HG02981 (cell line): ENCODE measurements around the gene NARS2.

Experiments used
- ATAC-seq: cut with Tn5 transposase; IDR thresholded peaks from one replicate; pipeline ENCODE4 v1.9.1; 2021; ENCODE audit warnings: mild to moderate bottlenecking, moderate library complexity; ENCODE audit not compliant: unreplicated experiment

NARS2 gene

DNA sequence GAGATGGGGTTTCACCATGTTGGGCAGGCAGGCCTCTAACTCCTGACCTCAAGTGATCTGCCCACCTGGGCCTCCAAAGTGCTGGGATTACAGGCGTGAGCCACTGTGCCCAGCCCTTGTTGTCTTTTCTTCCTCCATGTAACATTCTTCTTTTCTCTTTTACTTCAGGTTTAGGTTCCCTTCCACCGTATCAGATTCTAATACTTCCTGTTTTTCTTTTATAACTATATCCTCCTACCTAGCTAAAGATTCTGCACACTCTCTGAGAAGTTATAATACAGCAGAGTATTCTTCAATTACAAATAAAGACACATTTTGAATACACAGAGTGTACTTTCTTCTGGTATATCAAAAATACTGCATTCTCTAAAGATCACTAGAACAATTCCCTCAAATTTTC lies 123.8 kb downstream of the NARS2 start:
- no peak for ATAC-seq

DNA sequence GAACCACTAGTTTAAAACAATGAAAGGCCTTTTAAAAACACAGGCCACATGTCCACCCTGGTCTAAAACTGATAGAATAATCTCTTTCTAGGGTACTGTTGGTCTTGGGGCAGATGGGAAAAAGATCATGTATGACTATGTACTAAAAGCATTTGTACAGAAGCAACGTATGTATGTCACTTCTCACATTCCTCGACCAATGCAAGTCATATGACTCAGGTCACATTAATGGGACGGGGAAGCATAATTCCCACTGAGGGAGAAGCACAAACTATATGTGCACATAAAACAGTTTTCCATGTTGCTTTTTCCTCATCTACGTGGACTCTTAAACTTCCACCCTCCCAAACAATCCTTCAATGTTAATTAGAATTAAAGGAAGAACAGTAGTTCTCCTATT lies 124.8 kb downstream of the NARS2 start:
- no peak for ATAC-seq

DNA sequence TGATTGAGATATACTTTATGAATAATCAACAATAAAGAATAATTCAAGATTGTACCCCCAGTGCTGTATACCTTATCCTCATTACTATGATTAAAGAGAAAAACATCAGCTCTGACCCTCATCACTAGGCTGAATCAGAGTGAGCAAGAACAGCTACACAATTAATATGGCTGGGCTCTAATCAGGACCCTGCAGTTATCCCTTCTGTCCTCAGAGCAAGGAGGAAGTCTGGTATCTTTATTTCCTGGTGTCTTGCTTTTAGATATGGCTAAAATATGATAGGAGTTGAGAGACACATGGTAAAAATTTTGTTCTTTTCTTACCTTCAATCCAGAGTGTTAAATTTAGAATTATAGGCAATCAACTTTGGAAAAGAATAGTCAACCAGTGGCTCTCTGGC lies 128.5 kb downstream of the NARS2 start:
- ATAC-seq, result no peak

DNA sequence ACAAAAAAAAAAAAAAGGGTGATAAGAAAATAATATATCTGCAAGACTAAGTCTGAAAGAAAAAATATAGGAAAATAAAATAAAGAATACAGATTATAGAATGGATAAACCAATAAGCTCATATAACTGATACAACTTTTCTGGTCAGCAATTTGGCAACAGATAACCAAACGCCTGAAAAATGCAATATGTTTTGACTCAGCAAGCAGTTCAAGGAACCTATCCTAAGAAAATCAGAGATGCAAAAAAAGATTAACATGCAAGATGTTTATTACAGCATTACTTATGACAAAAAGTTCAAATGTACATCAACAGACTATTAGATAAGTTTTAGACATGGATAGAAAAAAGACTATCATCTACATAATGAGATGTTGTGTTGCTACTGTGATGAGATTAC lies 129.9 kb downstream of the NARS2 start:
- ATAC-seq, result no peak

DNA sequence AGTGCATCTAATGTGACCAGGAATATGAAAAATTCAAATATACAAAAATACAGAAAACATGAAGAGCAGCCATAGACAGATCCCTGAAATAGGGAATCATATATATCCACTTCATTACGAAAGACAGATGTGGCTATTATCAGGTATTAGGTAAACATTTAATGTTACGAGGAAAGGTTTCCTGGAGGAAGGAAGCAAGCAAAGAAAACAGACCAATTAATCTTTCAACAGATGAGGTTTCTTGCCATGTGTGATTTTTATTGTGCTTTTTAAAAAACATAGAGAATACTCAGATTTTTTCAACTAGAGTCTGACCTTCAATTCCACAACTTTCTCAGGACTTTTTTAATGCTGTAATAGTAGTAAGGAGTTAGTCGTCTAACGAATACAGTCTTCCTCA lies 132.7 kb downstream of the NARS2 start:
- ATAC-seq, result no peak

DNA sequence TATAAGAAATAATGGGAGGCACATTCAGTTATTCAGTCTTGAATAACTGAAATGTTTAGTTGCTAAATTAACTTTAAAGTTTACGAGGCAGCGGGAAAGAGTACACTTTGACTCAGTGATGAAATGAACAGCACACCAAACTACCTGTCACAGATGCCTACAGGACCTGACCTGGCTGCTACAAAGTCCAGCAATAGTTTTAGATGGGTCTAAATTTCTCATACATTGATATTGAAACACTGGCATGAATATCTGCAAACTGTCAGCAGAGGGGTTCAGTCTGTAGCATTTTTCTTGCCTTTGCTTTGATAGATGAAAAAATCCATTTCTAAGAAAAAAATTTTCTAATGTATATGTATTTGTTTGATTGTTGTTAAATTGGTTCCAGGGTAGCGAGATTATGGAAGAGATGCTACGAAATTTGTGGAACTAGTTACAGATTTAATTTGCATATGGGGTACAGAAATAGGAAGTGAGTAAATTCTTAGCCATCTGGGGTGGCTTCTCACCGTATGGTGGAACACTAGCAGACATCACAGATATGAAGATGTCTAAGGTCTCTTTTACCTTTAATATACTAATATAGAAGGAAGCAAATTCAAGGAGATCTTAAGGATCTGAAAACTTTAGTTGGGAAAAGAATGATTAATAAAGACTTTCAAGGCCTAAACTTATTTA lies 136.2 kb downstream of the NARS2 start:
- peak; percentile 99 for ATAC-seq

DNA sequence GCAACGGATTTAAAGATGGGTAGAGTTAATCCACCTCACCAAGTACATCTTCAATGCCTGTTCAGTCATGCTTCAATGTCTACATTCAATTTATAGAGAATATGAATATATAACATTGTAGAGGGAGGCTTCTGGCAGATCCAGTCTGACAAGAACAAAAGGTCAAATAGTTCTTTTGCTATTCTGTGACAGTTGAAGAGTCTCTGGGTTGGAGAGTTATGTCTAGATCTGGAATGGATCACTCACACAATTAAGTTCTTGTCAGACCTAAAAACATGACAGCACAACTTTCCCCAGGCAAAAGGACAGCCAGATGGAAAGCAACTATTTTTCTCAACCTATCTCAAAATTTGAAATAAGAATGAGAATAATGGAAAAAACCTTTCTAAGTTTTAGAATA lies 141.7 kb downstream of the NARS2 start:
- no peak for ATAC-seq

DNA sequence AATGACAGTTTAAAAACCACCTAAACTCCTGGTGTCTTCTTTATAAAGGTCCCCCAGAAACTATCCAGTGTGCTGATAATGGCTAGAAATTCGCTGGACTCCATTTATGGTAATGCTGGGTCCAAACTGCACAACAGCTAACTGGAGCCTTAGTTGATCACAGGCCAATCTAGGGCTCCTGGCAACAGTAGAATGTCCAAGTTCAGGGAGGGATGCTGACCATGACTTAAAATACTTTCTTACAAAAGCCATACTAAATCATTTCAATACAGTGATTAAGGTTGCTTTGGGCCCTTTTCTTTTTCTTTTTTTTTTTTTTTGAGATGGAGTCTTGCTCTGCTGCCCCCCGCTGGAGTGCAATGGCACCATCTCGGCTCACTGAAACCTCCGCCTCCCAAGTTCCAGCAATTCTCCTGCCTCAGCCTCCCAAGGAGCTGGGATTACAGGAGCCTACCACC lies 142.6 kb downstream of the NARS2 start:
- no peak for ATAC-seq

DNA sequence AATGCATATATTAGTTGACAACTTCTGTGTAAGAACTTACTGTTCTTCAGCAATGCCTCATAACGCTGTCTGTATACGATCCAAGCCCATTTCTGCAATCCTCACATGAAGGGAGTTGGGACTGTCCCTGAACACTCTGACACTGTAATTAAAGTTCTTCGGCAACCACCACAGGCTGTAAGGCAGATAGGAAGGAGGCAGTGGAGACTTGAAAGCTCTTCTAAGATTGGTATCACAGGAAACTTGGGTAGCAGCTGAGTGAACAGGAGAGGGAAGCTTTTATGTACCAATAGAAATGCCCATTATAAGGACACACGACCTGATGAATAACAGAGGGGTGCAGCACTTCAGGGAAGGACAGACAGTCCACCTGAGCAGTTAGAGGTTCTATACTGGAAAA lies 145.0 kb downstream of the NARS2 start:
- no peak for ATAC-seq

DNA sequence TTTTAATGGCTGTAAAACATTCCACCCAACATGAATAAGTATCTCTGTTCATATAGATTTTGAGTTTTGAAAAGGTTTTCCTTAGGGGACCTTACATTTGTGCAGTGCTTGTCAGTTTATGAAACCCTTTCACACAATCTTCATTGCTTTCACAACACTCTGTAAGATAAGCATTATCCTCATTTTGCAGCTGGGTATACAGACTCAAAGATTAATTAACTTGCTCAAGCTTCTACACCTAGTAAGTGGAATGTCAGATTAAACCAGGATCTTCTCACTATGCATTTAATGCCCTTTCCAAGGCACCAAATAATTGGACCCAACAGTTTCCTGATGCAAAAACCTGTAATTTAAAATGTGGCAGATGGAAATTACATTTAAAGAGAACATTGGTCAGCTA lies 145.5 kb downstream of the NARS2 start:
- no peak for ATAC-seq

DNA sequence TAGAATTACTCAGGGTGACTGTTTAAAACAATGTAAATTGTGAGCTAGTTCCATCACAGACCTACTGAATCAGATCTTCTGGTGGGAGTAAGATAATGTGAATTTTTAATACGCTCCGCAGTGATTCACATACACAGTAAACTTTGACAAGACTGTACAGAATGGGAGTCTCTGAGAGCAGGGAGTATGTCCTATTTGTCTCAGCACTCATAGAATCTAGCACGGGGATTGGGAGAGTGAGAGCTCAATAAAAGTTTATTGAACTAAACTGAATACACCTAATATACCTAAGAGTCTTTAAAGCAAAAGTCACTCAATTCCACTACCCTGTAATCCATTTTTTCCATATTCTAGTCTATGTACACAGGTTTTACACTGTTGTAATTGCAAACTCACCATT lies 145.9 kb downstream of the NARS2 start:
- no peak for ATAC-seq

DNA sequence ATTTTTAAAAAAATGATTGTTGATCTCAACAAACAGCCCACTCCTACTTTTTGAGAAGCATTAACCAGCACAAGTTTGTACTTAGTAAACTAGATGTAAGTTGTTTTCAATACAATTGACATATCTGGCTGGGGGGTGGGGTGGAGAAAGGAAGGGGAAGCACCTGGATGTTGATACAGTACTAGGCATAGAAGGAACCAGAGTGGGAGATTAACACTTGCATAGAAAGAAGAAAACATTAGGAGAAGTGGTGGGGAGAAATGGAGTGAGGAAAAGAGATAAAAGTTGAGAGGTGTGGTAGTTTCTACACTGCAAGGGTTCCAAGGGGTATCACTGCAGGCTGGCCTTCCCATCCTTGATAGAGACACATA lies 146.4 kb downstream of the NARS2 start:
- ATAC-seq, result no peak

DNA sequence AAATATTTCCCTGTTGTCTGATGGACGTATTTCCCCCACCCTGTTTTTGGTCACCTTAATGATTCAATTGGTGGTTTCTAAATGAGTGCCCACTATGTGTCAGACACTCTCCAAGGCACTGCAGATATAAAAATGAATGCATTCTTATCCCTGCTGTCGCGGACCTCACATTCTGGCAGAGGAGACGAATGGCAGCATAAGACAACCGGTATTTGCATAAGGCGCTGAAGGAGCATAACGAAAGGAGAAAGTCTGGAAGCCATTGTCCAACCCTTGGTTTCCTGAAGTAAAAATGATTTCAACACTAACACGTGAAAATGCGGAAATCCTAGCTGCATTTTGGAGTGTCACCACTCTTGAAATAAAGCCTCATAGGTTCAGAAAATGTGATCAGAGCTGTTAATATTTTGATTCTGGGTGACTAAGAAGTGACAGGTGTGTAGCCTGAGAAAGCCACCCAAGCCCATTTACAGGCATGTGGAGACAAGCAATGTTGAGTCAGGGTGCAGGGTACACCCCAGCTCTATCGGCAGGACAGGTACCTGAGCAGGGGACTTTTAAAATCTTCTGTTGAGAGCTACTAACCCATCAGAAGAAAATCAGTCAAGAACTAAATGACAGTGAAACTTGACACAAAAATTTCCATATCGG lies 146.9 kb downstream of the NARS2 start:
- no peak for ATAC-seq

DNA sequence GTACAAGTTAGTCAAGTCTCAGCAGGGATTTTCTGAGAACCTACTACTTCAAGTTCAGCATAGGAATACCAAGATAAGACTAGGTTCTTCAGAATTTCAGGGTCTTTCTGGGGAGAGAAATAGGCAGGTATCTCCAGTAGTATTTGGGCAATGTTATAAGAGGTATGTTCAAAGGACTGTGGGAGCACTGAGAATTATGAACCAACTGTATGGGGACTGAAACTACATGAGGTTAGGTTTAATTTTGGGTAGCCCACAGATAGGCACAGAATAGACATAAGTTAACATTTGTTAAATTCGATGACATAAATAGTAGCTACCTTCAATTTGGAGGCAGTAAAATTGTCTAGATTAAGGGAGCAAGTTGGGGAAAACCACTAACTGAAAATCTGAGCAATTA lies 147.8 kb downstream of the NARS2 start:
- no peak for ATAC-seq

DNA sequence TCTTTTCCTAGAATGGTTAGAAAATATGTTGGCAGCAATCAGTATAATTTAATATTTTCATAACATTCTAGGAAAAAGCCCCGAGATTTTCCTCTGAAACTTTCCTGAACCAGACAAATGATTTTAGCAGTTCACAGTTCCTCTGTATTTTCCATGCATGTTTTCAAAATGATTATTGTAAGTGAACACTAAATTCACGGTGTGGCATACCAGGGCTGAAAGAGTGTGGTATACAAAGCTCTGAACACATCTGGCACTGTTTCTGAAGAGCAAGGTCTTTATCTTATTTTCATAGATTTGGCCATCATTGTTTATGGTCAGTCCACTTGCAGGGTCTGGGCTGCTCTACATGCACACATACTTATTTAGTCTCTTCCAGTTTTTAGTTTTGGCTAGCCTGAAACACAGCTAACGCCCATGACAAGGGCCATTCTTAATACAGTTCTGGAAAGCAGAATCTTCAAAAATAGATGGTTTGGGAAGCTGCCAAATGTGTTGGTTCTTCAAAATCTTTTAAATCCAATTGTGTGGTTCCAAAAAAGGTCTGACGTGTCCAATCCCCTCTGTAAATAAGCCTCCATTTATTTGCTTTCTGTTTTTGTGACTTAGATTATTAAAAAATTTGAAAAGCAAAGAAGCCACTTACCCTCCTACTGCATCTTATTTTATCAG lies 149.1 kb downstream of the NARS2 start:
- ATAC-seq, result no peak

DNA sequence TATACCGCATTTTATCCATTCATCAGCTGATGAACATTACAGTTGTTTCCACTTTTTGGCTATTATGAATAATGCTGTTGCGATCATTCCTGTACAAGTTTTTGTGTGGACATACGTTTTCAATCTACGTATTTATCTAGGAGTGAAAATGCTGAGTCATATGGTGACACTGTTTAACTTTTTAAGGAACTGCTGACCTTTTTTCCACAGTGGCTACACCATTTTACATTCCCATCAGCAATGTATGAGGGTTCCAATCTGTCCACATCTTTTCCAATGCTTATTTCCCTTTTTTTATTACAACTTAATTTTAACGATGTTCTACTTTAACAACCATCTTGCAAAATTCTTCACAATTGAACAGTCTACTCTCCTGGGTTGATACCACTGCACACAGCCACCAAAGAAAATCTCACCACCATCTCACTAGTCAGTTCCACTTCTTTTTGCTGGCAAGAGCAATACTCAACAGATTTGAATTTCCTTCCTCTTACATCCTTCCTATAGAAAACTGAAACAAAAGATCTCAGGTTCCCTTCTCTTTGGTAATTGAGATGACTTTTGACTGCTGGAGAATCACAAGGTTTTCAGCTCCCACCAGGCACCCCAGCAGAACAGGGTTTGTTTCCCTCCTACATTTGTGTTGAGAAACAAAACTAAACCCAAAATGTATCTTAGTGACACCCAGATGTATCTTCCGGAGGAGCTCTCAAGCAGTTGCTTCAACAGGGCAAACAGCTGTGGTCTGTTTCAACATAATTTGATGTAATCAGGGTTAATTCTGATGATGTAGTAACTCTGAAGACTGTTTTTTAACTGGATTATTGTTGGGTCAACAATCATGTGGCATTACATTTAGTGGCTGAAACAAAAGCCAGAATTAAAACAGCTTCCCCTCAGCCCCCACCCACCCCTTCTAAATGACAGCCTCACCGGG lies 150.1 kb downstream of the NARS2 start:
- ATAC-seq, result no peak

DNA sequence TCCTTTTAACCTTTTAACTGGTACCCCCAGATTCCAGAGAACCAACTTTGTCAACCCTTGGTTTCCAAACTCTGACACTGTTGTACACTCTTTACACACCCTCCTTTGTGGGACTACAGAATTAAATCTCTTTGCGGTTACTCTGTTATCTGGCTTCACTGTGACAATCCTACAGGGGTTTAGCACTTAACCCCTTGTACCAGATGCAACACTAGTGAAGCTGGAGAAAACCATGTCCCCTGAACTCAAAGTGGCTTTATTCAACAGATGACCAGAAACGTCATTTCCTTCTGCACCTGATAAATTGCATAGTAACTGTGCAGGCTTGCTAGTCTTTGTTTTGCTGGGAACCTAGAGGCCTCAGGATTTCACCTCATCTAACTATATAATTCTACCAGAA lies 151.4 kb downstream of the NARS2 start:
- ATAC-seq, result no peak

DNA sequence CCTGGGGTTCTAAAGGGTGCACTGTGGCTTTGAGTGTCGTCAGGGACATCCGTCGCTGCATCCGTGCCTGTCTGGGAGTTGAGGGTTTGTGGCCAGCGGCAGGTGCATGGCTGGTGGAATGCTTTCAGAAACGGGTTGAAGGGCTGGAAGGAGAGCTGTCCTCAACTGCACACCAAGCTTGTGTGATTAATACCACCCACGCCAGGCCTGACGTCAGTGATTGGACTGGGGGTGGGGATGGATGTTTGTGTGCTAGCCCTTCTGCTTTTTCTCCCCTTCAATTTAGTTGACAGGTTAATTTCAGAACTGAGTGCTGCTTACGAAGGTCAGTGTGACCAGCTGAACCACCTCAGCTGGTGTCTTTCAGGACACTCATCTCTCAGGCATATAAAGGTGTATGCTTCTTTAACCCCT lies 153.9 kb downstream of the NARS2 start:
- peak; percentile 28 for ATAC-seq

DNA sequence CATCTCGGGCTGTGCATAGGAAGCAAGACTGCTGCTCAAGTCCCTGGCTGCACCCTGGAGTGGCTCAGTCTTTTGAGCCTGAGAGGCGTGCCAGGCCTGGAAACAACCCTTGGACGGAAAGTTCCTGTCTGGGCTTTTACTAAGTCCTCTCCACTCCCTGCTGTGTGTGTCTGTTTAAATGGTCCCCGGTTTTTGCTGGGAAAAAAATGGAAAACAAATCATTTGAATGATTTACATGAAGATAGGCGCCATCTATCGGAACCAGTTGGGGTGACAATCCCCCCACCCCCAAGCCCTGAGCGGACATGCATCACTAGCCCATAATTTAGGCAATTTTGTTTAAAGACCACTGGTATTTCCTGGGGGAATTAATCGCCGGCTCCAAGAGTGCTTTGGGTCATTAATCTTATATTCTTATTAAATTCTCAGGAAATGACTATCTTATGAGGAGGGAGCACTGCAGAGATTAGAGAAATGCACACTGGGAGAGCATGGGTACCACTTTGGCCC lies 154.4 kb downstream of the NARS2 start:
- no peak for ATAC-seq

DNA sequence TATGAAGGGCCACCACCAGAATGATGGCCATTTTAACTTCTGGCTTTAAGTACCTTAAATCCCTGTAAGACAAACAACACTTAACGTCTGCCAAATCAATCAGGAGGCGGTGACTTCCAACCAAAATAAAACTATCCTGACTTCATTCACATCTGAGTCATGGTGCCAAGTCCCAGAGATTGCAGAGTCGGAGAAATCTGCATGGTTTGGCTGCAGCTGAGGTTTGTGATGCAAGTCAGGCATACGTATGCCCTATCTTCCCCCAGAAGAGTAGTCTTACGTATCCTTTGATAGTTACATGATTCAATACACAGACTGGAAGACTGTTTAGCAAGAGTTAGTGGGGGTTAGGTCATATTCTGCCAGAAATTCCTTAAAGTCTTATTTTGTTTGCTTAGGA lies 155.3 kb downstream of the NARS2 start:
- no peak for ATAC-seq

DNA sequence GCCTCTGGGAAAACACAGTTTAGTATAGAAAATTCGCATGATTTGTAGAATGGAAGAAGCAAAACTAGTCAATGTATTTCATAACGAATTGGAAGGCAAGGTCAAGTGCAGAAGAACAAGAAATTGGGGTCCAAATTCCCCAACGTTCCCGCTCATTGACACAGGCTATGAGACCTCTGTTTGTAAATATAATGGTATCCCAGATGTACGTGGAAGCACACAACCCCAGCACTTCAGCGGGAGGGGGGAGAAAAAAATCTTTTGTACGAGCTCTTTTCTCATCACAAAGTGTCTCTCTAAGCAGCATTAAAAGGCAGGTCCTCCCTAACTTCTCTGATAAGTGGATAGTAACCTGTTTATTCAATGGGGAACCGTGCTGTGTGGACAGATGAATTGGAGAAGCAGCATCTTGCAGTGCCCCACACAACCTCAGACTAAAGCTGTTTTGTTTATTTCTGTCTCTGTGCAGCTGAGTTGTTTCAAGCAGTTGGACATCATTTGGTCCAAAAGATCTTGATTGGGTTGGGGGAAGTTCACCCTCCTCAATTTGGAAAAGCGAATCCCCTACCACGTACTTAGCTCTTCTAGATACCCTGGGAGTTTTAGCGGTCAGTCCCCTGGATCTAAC lies 156.0 kb downstream of the NARS2 start:
- no peak for ATAC-seq
